H1 (cell line): ENCODE measurements around the gene WDR7. TPM values are rescaled to one million over a fixed set of nuclear protein-coding genes. Genes with fewer than 3 reads are reported as not detected.

Experiments used
- CTCF ChIA-PET: fragments of 300-600 bp; sonication (Branson Sonifier 250); formaldehyde crosslinking; loops from one replicate; lab custom pipeline; 2021; ENCODE audit not compliant: partially characterized antibody; lab: Charles Lee
- POLR2A ChIA-PET: fragments of 300-600 bp; sonication (Branson Sonifier 250); formaldehyde crosslinking; loops from one replicate; lab custom pipeline; 2021; ENCODE audit warnings: inconsistent platforms; ENCODE audit not compliant: partially characterized antibody; lab: Charles Lee
- DNase-seq, 2 experiments: peaks; one replicate each; pipeline versions ENCODE4 v3.0.0 to v3.0.0-alpha.2; 2010 to 2022; ENCODE audit warnings: low spot score in 2 of 2, low read depth in 1 of 2, mixed read lengths in 1 of 2
- FAIRE-seq: peaks from 2 replicates; lab custom pipeline; 2011; peaks lifted over from hg19 to GRCh38; lab: Jason Lieb, UNC
- H2AFZ ChIP-seq: 2 replicates; pipeline ENCODE4 v1.8.1; 2012; ENCODE audit warnings: low read length, inconsistent platforms
- H2AK5ac ChIP-seq: 2 replicates; pipeline ENCODE4 v1.6.1; 2013; ENCODE audit warnings: low read depth, low read length
- H2BK120ac ChIP-seq: replicated peaks from 2 replicates; pipeline ENCODE3; 2013; ENCODE audit warnings: low read depth, low read length, inconsistent platforms
- H2BK12ac ChIP-seq: 2 replicates; pipeline ENCODE4 v1.6.1; 2013; ENCODE audit warnings: low read depth, low read length
- H2BK15ac ChIP-seq: 2 replicates; pipeline ENCODE4 v1.6.1; 2013; ENCODE audit warnings: low read length
- H2BK20ac ChIP-seq: 2 replicates; pipeline ENCODE4 v1.6.1; 2013; ENCODE audit warnings: low read length
- H2BK5ac ChIP-seq: 2 replicates; pipeline ENCODE4 v1.6.1; 2013; ENCODE audit warnings: low read depth, low read length
- H3K14ac ChIP-seq: 2 replicates; pipeline ENCODE4 v1.6.1; 2013; ENCODE audit warnings: inconsistent platforms; ENCODE audit not compliant: insufficient read length
- H3K18ac ChIP-seq: 2 replicates; pipeline ENCODE4 v1.6.1; 2013; ENCODE audit warnings: low read length; ENCODE audit errors: extremely low read depth
- H3K23ac ChIP-seq: 2 replicates; pipeline ENCODE4 v1.6.1; 2013; ENCODE audit warnings: inconsistent platforms; ENCODE audit not compliant: insufficient read length
- H3K23me2 ChIP-seq: 2 replicates; pipeline ENCODE4 v1.6.1; 2013; ENCODE audit warnings: low read depth, low read length
- H3K27ac ChIP-seq: 2 replicates; pipeline ENCODE4 v1.6.1; 2011; ENCODE audit warnings: low read depth, low read length, inconsistent platforms
- H3K27me3 ChIP-seq, 4 experiments: replicated peaks in 1 of 4; 1 replicate in 1 of 4; 2 replicates in 3 of 4; pipeline versions ENCODE4 v1.6.1 to v1.8.1; 2011 to 2013; ENCODE audit warnings: low read length in 3 of 4, mild to moderate bottlenecking in 3 of 4, inconsistent platforms in 2 of 4, mixed read lengths in 2 of 4, moderate library complexity in 1 of 4; ENCODE audit not compliant: control insufficient read depth in 3 of 4, insufficient read depth in 3 of 4; ENCODE audit errors: extremely low read depth in 1 of 4
- H3K36me3 ChIP-seq, 4 experiments: 2 replicates each; pipeline versions ENCODE4 v1.6.1 to v1.8.1; 2011 to 2013; ENCODE audit warnings: mild to moderate bottlenecking in 4 of 4, low read length in 3 of 4, moderate library complexity in 2 of 4, control low read depth in 1 of 4, inconsistent platforms in 1 of 4; ENCODE audit not compliant: insufficient read depth in 4 of 4, control insufficient read depth in 2 of 4
- H3K4ac ChIP-seq: replicated peaks from 2 replicates; pipeline ENCODE3; 2013; ENCODE audit warnings: low read length, low read depth, mixed read lengths, inconsistent platforms; ENCODE audit not compliant: insufficient read length
- H3K4me1 ChIP-seq, 4 experiments: replicated peaks in 1 of 4; 1 replicate in 1 of 4; 2 replicates in 3 of 4; pipeline versions ENCODE4 v1.6.1 to v1.8.1; 2011 to 2013; ENCODE audit warnings: low read length in 3 of 4, inconsistent platforms in 2 of 4, mixed read lengths in 1 of 4; ENCODE audit not compliant: insufficient read depth in 4 of 4, control insufficient read depth in 3 of 4
- H3K4me2 ChIP-seq, 2 experiments: 2 replicates each; pipeline versions ENCODE4 v1.6.1 to v1.8.1; 2011 to 2013; ENCODE audit warnings: low read depth in 2 of 2, low read length in 2 of 2, control low read depth in 1 of 2, inconsistent platforms in 1 of 2, mild to moderate bottlenecking in 1 of 2; ENCODE audit not compliant: insufficient read depth in 1 of 2
- H3K4me3 ChIP-seq, 4 experiments: fragments of 200-600, 300-600 bp in 1 of 4; sonication (generic), shearing (Covaris generic), sonication (Bioruptor Twin) in 1 of 4; 2 replicates each; pipeline versions ENCODE4 v1.5.1 to v1.8.1; 2011 to 2016; ENCODE audit warnings: low read length in 4 of 4, low read depth in 3 of 4, control low read depth in 2 of 4, inconsistent platforms in 2 of 4, mild to moderate bottlenecking in 2 of 4, mixed read lengths in 1 of 4, moderate library complexity in 1 of 4; ENCODE audit not compliant: insufficient read depth in 2 of 4; ENCODE audit errors: extremely low read depth in 1 of 4
- H3K56ac ChIP-seq: replicated peaks from 2 replicates; pipeline ENCODE3; 2013; ENCODE audit warnings: low read depth, mild to moderate bottlenecking, mixed read lengths, low read length, inconsistent platforms; ENCODE audit not compliant: insufficient read length
- H3K79me1 ChIP-seq: 2 replicates; pipeline ENCODE4 v1.6.1; 2013; ENCODE audit warnings: low read depth, low read length, control low read depth
- H3K79me2 ChIP-seq, 2 experiments: 2 replicates each; pipeline versions ENCODE4 v1.6.1 to v1.8.1; 2012 to 2013; ENCODE audit warnings: low read length in 2 of 2, mild to moderate bottlenecking in 2 of 2, inconsistent platforms in 1 of 2; ENCODE audit not compliant: insufficient read depth in 2 of 2, control insufficient read depth in 1 of 2
- H3K9ac ChIP-seq, 4 experiments: replicated peaks in 1 of 4; 1 replicate in 1 of 4; 2 replicates in 3 of 4; pipeline versions ENCODE4 v1.6.1 to v1.8.1; 2011 to 2013; ENCODE audit warnings: low read depth in 3 of 4, low read length in 3 of 4, control low read depth in 2 of 4, mild to moderate bottlenecking in 2 of 4, moderate library complexity in 2 of 4, inconsistent platforms in 1 of 4; ENCODE audit errors: extremely low read depth in 1 of 4
- H3K9me3 ChIP-seq, 2 experiments: 2 replicates each; pipeline versions ENCODE4 v1.6.1 to v1.8.1; 2012 to 2013; ENCODE audit warnings: mild to moderate bottlenecking in 2 of 2, moderate library complexity in 2 of 2, control low read depth in 1 of 2, inconsistent platforms in 1 of 2, low read depth in 1 of 2, low read length in 1 of 2, mixed read lengths in 1 of 2; ENCODE audit not compliant: insufficient read depth in 2 of 2
- H4K20me1 ChIP-seq, 2 experiments: replicated peaks in 1 of 2; 2 replicates each; pipeline versions ENCODE3 to v1.8.1; 2011 to 2013; ENCODE audit warnings: inconsistent platforms in 2 of 2, low read length in 2 of 2, mild to moderate bottlenecking in 1 of 2; ENCODE audit not compliant: insufficient read depth in 2 of 2, control insufficient read depth in 1 of 2
- H4K5ac ChIP-seq: 2 replicates; pipeline ENCODE4 v1.6.1; 2013; ENCODE audit warnings: low read length, low read depth, mixed read lengths, inconsistent platforms; ENCODE audit not compliant: insufficient read length
- H4K8ac ChIP-seq: 2 replicates; pipeline ENCODE4 v1.8.0; 2013; ENCODE audit warnings: mild to moderate bottlenecking, moderate library complexity, low read length, inconsistent platforms; ENCODE audit not compliant: insufficient read depth; ENCODE audit errors: extremely low read depth
- H4K91ac ChIP-seq: replicated peaks from 2 replicates; pipeline ENCODE3; 2013; ENCODE audit warnings: low read length, mixed read lengths, inconsistent platforms; ENCODE audit not compliant: insufficient read length
- BCL11A ChIP-seq, 2 experiments: IDR thresholded peaks; one replicate each; pipeline ENCODE4 v1.6.1; 2011; ENCODE audit warnings: low read depth in 2 of 2, low read length in 2 of 2, mild to moderate bottlenecking in 2 of 2
- CHD2 ChIP-seq: IDR thresholded peaks from 2 replicates; pipeline ENCODE4 v1.6.1; 2012; ENCODE audit warnings: low read length, improper control_type of control experiment
- HDAC2 ChIP-seq, 2 experiments: fragments of 300-600 bp in 1 of 2; sonication (generic) in 1 of 2; IDR thresholded peaks; 2 replicates each; pipeline ENCODE4 v1.6.1; 2011 to 2012; ENCODE audit warnings: low read depth in 2 of 2, low read length in 2 of 2, mild to moderate bottlenecking in 2 of 2, moderate library complexity in 2 of 2, borderline replicate concordance in 1 of 2, inconsistent platforms in 1 of 2
- KDM5A ChIP-seq: fragments of 200-600 bp; IDR thresholded peaks from 2 replicates; pipeline ENCODE4 v1.7.1; 2012; ENCODE audit warnings: mild to moderate bottlenecking, low read length, inconsistent platforms, mixed read lengths
- NANOG ChIP-seq: IDR thresholded peaks from 2 replicates; pipeline ENCODE4 v1.6.1; 2011; ENCODE audit warnings: low read length, low read depth, mild to moderate bottlenecking, inconsistent platforms; ENCODE audit not compliant: insufficient read depth, poor library complexity, severe bottlenecking
- RXRA ChIP-seq: IDR thresholded peaks from 2 replicates; pipeline ENCODE4 v1.6.1; 2011; ENCODE audit warnings: low read depth, mild to moderate bottlenecking, low read length, moderate library complexity; ENCODE audit not compliant: insufficient read depth
- SIRT6 ChIP-seq: IDR thresholded peaks from one replicate; pipeline ENCODE4 v1.7.1; 2012; ENCODE audit warnings: low read length, inconsistent platforms
- SP2 ChIP-seq: IDR thresholded peaks from 2 replicates; pipeline ENCODE4 v1.6.1; 2012; ENCODE audit warnings: mild to moderate bottlenecking, low read length, inconsistent platforms
- SRF ChIP-seq: IDR thresholded peaks from 2 replicates; pipeline ENCODE4 v1.6.1; 2011; ENCODE audit warnings: mild to moderate bottlenecking, low read depth, low read length, moderate library complexity
- SUZ12 ChIP-seq: fragments of 200-600 bp; sonication (generic); IDR thresholded peaks from 2 replicates; pipeline ENCODE4 v1.6.1; 2012; ENCODE audit warnings: mild to moderate bottlenecking, inconsistent platforms, low read length, moderate library complexity, mixed read lengths
- WGBS, 2 experiments: shearing (Covaris generic) in 1 of 2; methylation state at CpG; one replicate each; pipeline versions ENCODE4 v1.1.6 to v1.1.7; 2013 to 2015; ENCODE audit warnings: low lambda C conversion rate in 2 of 2, mixed read lengths in 2 of 2, inconsistent platforms in 1 of 2, low coverage in 1 of 2, missing lambda C conversion rate in 1 of 2; ENCODE audit not compliant: insufficient replicate concordance in 2 of 2, insufficient coverage in 1 of 2, insufficient read length in 1 of 2; ENCODE audit errors: extremely low coverage in 1 of 2, missing lambda C conversion rate in 1 of 2; 5-methylcytosine and 5-hydroxymethylcytosine counted together
- polyA plus RNA-seq, 7 experiments: library from polyadenylated mRNA; depleted of rRNA in 3 of 7; stranded (reverse) in 5 of 7; unstranded in 2 of 7; fragments of >200 nt in 5 of 7; fragments of 200-250 nt in 2 of 7; gene quantifications; 1 replicate in 5 of 7; 2 replicates in 1 of 7; 4 replicates in 1 of 7; pipeline versions ENCODE4 v1.2.1 to v1.2.3, GENCODE V29; 2011 to 2013; ENCODE audit warnings: missing spikeins in 2 of 7, mixed read lengths in 2 of 7
- total RNA-seq: library from RNA; stranded (reverse); fragmentation: NEBNext Ultra II Directional; extraction: Animal tissue kit (Norgen Biotek cat#: 25700); gene quantifications from 2 replicates; pipeline ENCODE4 v1.2.1, GENCODE V29; 2021
- TF ChIP-seq, protein P1 (sequence below): IDR thresholded peaks from 2 replicates; pipeline ENCODE4 v1.6.1; 2011; ENCODE audit warnings: low read length, improper control_type of control experiment
- TF ChIP-seq, protein P2 (sequence below): IDR thresholded peaks from 2 replicates; pipeline ENCODE4 v1.6.1; 2011; ENCODE audit warnings: low read depth, mild to moderate bottlenecking, low read length; ENCODE audit not compliant: insufficient read depth

Gene WDR7
- total and polyA plus RNA-seq, 2 of the 8 experiments (the other 6 are each of a cell fraction or from before 2014, with no cell fraction given) = 5.5 to 15.2 TPM

- no peaks in the 10 kb centered on the region for H4K20me1 ChIP-seq
- H3K36me3 ChIP-seq = no peaks in the 10 kb centered on the region
- no peak overlapping the region for H3K14ac ChIP-seq
- H2BK12ac ChIP-seq = no peak overlapping the region
- no peak overlapping the region for H3K56ac ChIP-seq
- H2BK120ac ChIP-seq = no peak overlapping the region
- no peaks in the 10 kb centered on the region for H3K79me1 ChIP-seq
- H3K18ac ChIP-seq = no peak overlapping the region
- no peaks in the 10 kb centered on the region for H3K9me3 ChIP-seq
- ChIA-PET CTCF (interaction anchor here (1.0 to 2.9 kb wide), 10 partner anchors 9 to 242 kb away, joined by 3 to 9 read pairs (median 6); no protein-coding TSS in a partner anchor), POLR2A (interaction anchor here (0.6 kb wide), 1 partner anchor 18 kb away, joined by 4 read pairs; no protein-coding TSS in a partner anchor)
- no peaks in the 10 kb centered on the region for H3K79me2 ChIP-seq
- H4K91ac ChIP-seq = no peak overlapping the region
- no peak overlapping the region for H3K4me3 ChIP-seq
- H4K8ac ChIP-seq = no peak overlapping the region
- no peak overlapping the region for H2AK5ac ChIP-seq
- H4K5ac ChIP-seq = no peak overlapping the region
- H3K4me1 ChIP-seq = no peaks in the 10 kb centered on the region; a peak in 2 of 7 replicates
- no peak overlapping the region for H3K4me2 ChIP-seq
- no peaks in the 10 kb centered on the region for H3K23me2 ChIP-seq
- no peak overlapping the region for H2BK20ac ChIP-seq
- no peak overlapping the region for H3K27ac ChIP-seq
- no peaks in the 10 kb centered on the region for H3K27me3 ChIP-seq
- no peak overlapping the region for H3K4ac ChIP-seq
- WGBS, 2 experiments = 89% methylated on average over 5 of the region's 5 CpGs; no CpG with 5 or more reads in 1 of the 2 experiments
- DNase-seq (no peak), FAIRE-seq (no peak)
- H2BK15ac ChIP-seq = no peak overlapping the region
- no peak overlapping the region for H2AFZ ChIP-seq
- no peak overlapping the region for H3K23ac ChIP-seq
- no peak overlapping the region for H3K9ac ChIP-seq
- H2BK5ac ChIP-seq = no peak overlapping the region
- TF ChIP-seq KDM5A (no peak), SRF (no peak), BCL11A (IDR thresholded peaks at IDR 0.05; ENCODE audit: low read depth in 2 of 2, low read length in 2 of 2) (no peak), SIRT6 (no peak), SUZ12 (no peak), CHD2 (no peak), HDAC2 (IDR thresholded peaks at IDR 0.05; ENCODE audit: borderline replicate concordance in 1 of 2, low read depth in 2 of 2, low read length in 2 of 2) (no peak), RXRA (no peak), NANOG (no peak), SP2 (no peak)
- TF ChIP-seq, protein P1, sequence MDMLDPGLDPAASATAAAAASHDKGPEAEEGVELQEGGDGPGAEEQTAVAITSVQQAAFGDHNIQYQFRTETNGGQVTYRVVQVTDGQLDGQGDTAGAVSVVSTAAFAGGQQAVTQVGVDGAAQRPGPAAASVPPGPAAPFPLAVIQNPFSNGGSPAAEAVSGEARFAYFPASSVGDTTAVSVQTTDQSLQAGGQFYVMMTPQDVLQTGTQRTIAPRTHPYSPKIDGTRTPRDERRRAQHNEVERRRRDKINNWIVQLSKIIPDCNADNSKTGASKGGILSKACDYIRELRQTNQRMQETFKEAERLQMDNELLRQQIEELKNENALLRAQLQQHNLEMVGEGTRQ = no peak
- TF ChIP-seq, protein P2, sequence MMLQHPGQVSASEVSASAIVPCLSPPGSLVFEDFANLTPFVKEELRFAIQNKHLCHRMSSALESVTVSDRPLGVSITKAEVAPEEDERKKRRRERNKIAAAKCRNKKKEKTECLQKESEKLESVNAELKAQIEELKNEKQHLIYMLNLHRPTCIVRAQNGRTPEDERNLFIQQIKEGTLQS = no peak
Observed at GRCh38 chr18:57030417-57030816, 379.3 kb downstream of the WDR7 start.
